GM23248 (cell line): ENCODE results near the gene AIFM1. TPM values are rescaled to one million over a fixed set of nuclear protein-coding genes. Genes with fewer than 3 reads are reported as not detected.

Source experiments
- DNase-seq: peaks from one replicate; pipeline ENCODE4 v3.0.0-alpha.2; 2015
- H2AFZ ChIP-seq: fragments of 200-600 bp; sonication (generic); 2 replicates; pipeline ENCODE4 v1.6.1; 2016; ENCODE audit warnings: antibody characterized with exemption
- H3F3A ChIP-seq: fragments of 200-600 bp; sonication (generic); 2 replicates; pipeline ENCODE4 v1.6.1; 2016; ENCODE audit warnings: mild to moderate bottlenecking, antibody characterized with exemption, mixed run types; ENCODE audit not compliant: insufficient read depth
- H3K27ac ChIP-seq: fragments of 200-600 bp; sonication (generic); 2 replicates; pipeline ENCODE4 v1.5.1; 2016; ENCODE audit warnings: mild to moderate bottlenecking
- H3K27me3 ChIP-seq: fragments of 200-600 bp; sonication (generic); replicated peaks from 2 replicates; pipeline ENCODE4 v1.6.1; 2016; ENCODE audit warnings: mild to moderate bottlenecking; ENCODE audit not compliant: insufficient read depth
- H3K36me3 ChIP-seq: fragments of 200-600 bp; sonication (generic); 2 replicates; pipeline ENCODE4 v1.6.1; 2016; ENCODE audit warnings: low read depth, mild to moderate bottlenecking
- H3K4me1 ChIP-seq: fragments of 200-600 bp; sonication (generic); 2 replicates; pipeline ENCODE4 v1.6.1; 2016; ENCODE audit warnings: mild to moderate bottlenecking; ENCODE audit not compliant: insufficient read depth
- H3K4me2 ChIP-seq: fragments of 200-600 bp; sonication (generic); one replicate; pipeline ENCODE4 v1.6.1; 2016; ENCODE audit warnings: mild to moderate bottlenecking; ENCODE audit not compliant: unreplicated experiment
- H3K4me3 ChIP-seq: fragments of 200-600 bp; sonication (generic); 2 replicates; pipeline ENCODE4 v1.5.1; 2016; ENCODE audit warnings: mild to moderate bottlenecking
- H3K79me2 ChIP-seq: fragments of 200-600 bp; sonication (generic); 2 replicates; pipeline ENCODE4 v1.6.1; 2016; ENCODE audit warnings: mild to moderate bottlenecking; ENCODE audit not compliant: insufficient read depth
- H3K9ac ChIP-seq: fragments of 200-600 bp; sonication (generic); 2 replicates; pipeline ENCODE4 v1.6.1; 2016; ENCODE audit warnings: mild to moderate bottlenecking
- H3K9me2 ChIP-seq: fragments of 200-600 bp; sonication (generic); 2 replicates; pipeline ENCODE4 v1.6.1; 2016; ENCODE audit warnings: mixed run types, mild to moderate bottlenecking, moderate library complexity; ENCODE audit not compliant: insufficient read depth
- H3K9me3 ChIP-seq: fragments of 200-600 bp; sonication (generic); one replicate; pipeline ENCODE4 v1.6.1; 2017; ENCODE audit warnings: low read depth
- H4K20me1 ChIP-seq: fragments of 200-600 bp; sonication (generic); 2 replicates; pipeline ENCODE4 v1.6.0; 2016; ENCODE audit not compliant: insufficient read depth
- EZH2 ChIP-seq: fragments of 200-600 bp; sonication (generic); IDR thresholded peaks from 2 replicates; pipeline ENCODE4 v1.6.1; 2018; ENCODE audit warnings: antibody characterized with exemption, mild to moderate bottlenecking; ENCODE audit not compliant: insufficient read depth, poor library complexity, severe bottlenecking
- EZH2phosphoT487 ChIP-seq: fragments of 200-600 bp; sonication (generic); IDR thresholded peaks from 2 replicates; pipeline ENCODE4 v1.6.1; 2018; ENCODE audit warnings: antibody characterized with exemption, moderate library complexity, mild to moderate bottlenecking, low read depth; ENCODE audit not compliant: insufficient read depth
- WGBS, 2 experiments: methylation state at CpG; one replicate each; pipeline ENCODE4 v1.1.6; 2015 to 2017; ENCODE audit warnings: low lambda C conversion rate in 2 of 2, low coverage in 1 of 2; ENCODE audit errors: missing lambda C conversion rate in 2 of 2; 5-methylcytosine and 5-hydroxymethylcytosine counted together
- in situ Hi-C: fragments of 300-500 bp; cut with MboI; formaldehyde crosslinking; loops from 2 replicates; pipeline ENCODE4 v1.15.0; 2020
- polyA plus RNA-seq: library from polyadenylated mRNA; unstranded; fragments of >200 nt; fragmentation: Nextera tagmentation; extraction: Ambion mirVana; gene quantifications from 2 replicates; pipeline ENCODE4 v1.2.1, GENCODE V29; 2016
- total RNA-seq: library from RNA; depleted of rRNA; stranded (reverse); fragments of >200 nt; shearing (Covaris generic); gene quantifications from 2 replicates; pipeline ENCODE4 v1.2.3, GENCODE V29; 2014

Gene AIFM1
- total and polyA plus RNA-seq, 2 experiments from 2014 or later: 14.6 to 22.5 TPM

DNA sequence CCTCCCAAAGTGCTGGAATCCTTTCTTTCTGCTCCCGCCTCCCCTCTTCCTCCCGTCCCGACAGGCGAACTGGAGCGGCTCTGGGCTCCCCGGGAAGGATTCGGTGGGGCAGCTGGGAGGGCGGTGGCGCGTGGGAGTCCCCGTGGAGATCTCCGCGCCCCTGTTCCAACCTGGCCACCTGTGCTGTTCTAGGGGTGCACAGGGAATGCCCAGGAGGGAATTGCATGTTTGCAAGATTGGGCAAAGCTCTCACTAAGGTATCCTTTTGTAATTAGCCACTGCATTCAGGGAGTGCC, 44.2 kb downstream of the AIFM1 start:
- Histone ChIP-seq H2AFZ (peak overlapping the region; percentile 63), H3K9ac (peak overlapping the region; percentile 76)

DNA sequence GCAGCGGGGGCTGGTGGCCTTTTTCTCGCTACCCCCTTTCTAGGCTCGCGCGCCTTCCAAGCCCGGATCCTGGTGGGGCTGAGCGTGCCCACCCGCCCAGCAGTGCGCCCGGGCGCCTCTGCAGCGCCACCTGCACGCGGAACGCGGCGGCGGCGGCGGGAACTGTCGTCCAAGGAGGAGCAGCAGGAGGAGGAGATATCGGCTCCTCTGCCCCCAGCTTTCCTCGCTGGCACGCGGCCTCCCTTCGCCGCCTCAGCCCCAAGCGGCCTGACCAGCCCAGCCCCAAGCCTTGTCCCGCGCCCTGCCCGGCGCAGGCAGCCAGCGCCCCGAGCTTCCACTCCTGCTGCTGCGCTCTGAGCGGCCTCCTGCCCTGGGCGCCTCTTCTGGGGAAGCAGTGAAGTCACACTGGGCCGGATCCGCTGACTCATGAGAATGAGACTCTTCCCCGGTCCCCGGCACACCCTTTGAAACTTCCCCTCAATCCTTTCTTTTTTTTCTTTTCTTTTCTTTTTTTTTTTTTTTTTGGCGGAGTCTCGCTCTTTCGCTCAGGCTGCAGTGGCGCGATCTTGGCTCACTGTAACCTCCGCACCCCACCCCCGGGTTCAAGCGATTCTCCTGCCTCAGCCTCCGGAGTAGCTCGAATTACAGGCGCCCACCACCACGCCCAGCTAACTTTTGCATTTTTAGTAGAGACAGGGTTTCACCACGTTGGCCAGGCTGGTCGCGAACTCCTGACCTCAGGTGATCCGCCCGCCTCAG, 44.7 kb downstream of the AIFM1 start:
- Histone ChIP-seq H3K27ac (peak overlapping the region; percentile 75), H3K36me3 (no peaks in the 10 kb centered on the region), H3K27me3 (no peaks in the 10 kb centered on the region), H3K9me3 (no peaks in the 10 kb centered on the region), H3K4me2 (peak overlapping the region; percentile 80), H3K9ac (peak overlapping the region; percentile 76), H3F3A (peaks cover 17% of the 10 kb centered on the region; the same call in 1 of the 2 replicates), H3K4me3 (peak overlapping the region; percentile 65), H4K20me1 (no peaks in the 10 kb centered on the region), H3K9me2 (no peaks in the 10 kb centered on the region), H2AFZ (peak overlapping the region; percentile 63), H3K79me2 (no peaks in the 10 kb centered on the region), H3K4me1 (peaks cover 20% of the 10 kb centered on the region)
- TF ChIP-seq EZH2phosphoT487: no peak
- no peak for TF ChIP-seq EZH2
- in situ Hi-C loops: no loop called here
- WGBS, 2 experiments: 2 to 4% methylated on average over 15 to 50 of the region's 58 CpGs
- peak; percentile 90 for DNase-seq

More for the DNA sequence above, 44.2 kb downstream of the AIFM1 start:
- Histone ChIP-seq H3K4me1 (peaks cover 20% of the 10 kb centered on the region), H3K4me2 (peak overlapping the region; percentile 80), H3K27ac (peak overlapping the region; percentile 75), H3F3A (peaks cover 17% of the 10 kb centered on the region; the same call in 1 of the 2 replicates), H4K20me1 (no peaks in the 10 kb centered on the region), H3K79me2 (no peaks in the 10 kb centered on the region), H3K9me2 (no peaks in the 10 kb centered on the region), H3K9me3 (no peaks in the 10 kb centered on the region), H3K36me3 (no peaks in the 10 kb centered on the region), H3K27me3 (no peaks in the 10 kb centered on the region), H3K4me3 (peak overlapping the region; percentile 65)
- in situ Hi-C loops: no loop called here
- 73 to 80% methylated on average over 1 to 3 of the region's 13 CpGs for WGBS, 2 experiments
- no peak for DNase-seq
- TF ChIP-seq EZH2phosphoT487 (no peak), EZH2 (no peak)

DNA sequence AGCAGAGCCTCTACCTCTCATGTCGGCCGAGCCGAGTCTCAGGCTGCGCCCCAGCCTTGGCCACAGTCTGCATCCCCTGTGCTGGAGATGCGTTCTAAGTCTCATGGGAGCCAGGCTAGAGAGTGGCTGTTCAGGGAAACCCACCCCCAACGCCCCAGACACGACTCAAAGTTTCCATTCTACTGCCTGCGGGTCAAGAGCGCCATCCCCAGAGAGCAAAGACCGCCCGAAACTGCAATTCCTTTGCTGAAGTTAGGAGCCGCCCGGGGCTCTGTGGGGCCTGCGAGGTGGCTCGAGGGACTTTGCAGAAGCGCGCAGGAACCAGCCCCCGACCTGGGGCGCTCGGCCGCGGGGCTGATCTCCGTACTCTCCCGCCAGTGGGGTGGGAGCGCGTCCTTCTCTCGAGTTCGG, 45.3 kb downstream of the AIFM1 start:
- Histone ChIP-seq H4K20me1 (no peaks in the 10 kb centered on the region), H3K4me3 (peak overlapping the region; percentile 65), H3K79me2 (no peaks in the 10 kb centered on the region), H3K27ac (peak overlapping the region; percentile 75), H2AFZ (peak overlapping the region; percentile 63), H3K9ac (peak overlapping the region; percentile 76), H3K9me2 (no peaks in the 10 kb centered on the region), H3K4me1 (peaks cover 20% of the 10 kb centered on the region), H3K4me2 (peak overlapping the region; percentile 80), H3K27me3 (no peaks in the 10 kb centered on the region), H3F3A (peaks cover 17% of the 10 kb centered on the region; the same call in 1 of the 2 replicates), H3K36me3 (no peaks in the 10 kb centered on the region), H3K9me3 (no peaks in the 10 kb centered on the region)
- DNase-seq: peak; percentile 45
- TF ChIP-seq EZH2phosphoT487: no peak
- TF ChIP-seq EZH2: no peak
- 25 to 28% methylated on average over 15 to 17 of the region's 28 CpGs for WGBS, 2 experiments
- in situ Hi-C loops: no loop called here

DNA sequence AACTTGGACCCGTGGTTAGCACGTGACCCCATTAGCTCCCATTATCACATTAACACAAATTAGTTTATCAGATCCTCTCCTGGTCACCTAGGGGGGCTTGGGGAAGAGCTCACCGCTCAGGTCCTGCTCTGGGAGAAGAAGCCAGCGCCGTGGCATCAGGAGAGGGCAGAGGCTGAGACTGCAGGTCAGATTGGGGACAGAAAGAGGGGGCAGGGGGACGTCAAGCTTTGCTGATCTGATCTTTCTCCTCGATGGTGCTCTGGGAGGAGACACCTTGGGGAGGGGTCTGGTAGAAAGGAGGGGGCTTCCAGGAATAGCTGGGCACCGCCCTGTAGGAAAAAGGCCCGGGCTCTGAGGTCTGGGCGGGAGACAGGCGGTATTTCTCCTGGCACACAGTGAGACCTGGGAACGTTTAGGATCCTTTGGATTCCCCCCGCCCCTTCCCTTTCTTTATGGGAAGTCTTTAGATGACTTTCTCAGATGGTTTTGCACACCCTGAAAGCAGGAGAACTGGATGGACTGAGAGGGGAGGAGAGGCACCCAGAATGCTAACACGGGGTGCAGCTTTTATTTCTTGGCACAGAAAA, 46.2 kb downstream of the AIFM1 start:
- Histone ChIP-seq H3K4me3 (peak overlapping the region; percentile 51), H3F3A (peaks cover 17% of the 10 kb centered on the region; the same call in 1 of the 2 replicates), H3K27me3 (no peaks in the 10 kb centered on the region), H3K4me2 (peak overlapping the region; percentile 76), H3K27ac (peak overlapping the region; percentile 75), H3K9me2 (no peaks in the 10 kb centered on the region), H3K9ac (peak overlapping the region; percentile 76), H3K4me1 (peaks cover 20% of the 10 kb centered on the region), H4K20me1 (no peaks in the 10 kb centered on the region), H2AFZ (peak overlapping the region; percentile 33; the same call in 1 of the 2 replicates), H3K79me2 (no peaks in the 10 kb centered on the region), H3K9me3 (no peaks in the 10 kb centered on the region), H3K36me3 (no peaks in the 10 kb centered on the region)
- 22 to 32% methylated on average over 11 to 14 of the region's 14 CpGs for WGBS, 2 experiments
- in situ Hi-C loops: no loop called here
- peak; percentile 19 for DNase-seq
- TF ChIP-seq EZH2 (no peak), EZH2phosphoT487 (no peak)
